DLD1 (cell line): Measurements from ENCODE around the gene CEP112.
"Not testable (repeated sequence)": the region's sequence is repeated elsewhere in the genome, so short reads cannot be mapped to it uniquely, and the experiment has no call there.

Experiments
- in situ Hi-C: cut with HindIII; loops from 2 replicates; pipeline ENCODE4 v1.10.0; 2017; ENCODE audit warnings: low sequenced_read_pairs

CEP112 gene

DNA sequence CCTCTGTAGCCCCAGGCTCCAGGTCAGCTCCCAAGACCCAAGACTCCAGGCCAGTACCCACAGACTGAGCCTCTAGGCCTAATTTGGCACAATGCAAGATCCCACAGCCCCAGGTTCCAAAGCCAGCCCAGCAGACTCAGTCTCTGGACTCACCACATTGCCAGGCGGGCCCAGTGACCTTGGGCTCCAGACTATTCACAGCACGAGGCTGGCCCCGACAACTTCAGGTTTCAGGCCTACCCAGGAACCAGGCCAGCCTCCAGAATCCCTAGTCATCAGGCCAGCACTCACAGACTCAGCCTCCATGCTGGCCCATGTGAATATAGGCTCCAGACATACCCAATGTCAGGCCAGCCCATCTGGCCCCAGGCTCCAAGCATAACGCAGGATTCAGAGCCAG is 103.8 kb downstream of the CEP112 start:
- in situ Hi-C loops: no loop called here

DNA sequence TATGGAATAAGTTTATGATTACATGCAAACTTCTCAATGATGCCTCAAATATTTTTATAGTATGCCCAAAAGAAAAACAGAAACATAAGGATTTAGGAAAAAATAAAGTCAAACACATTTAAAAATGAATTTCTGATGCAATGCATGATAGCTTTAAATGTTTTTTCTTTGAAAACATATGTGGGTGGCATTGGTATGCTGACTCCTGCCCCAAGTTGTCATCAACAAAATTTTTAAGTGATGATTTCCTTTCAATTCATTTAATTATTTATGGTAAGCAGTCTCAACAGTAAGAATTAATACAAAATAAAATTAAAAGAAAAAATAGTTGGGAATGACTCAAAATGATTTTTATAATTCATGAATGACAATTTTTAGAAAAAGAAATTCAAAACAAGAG is 104.9 kb downstream of the CEP112 start:
- in situ Hi-C loops: no loop called here

DNA sequence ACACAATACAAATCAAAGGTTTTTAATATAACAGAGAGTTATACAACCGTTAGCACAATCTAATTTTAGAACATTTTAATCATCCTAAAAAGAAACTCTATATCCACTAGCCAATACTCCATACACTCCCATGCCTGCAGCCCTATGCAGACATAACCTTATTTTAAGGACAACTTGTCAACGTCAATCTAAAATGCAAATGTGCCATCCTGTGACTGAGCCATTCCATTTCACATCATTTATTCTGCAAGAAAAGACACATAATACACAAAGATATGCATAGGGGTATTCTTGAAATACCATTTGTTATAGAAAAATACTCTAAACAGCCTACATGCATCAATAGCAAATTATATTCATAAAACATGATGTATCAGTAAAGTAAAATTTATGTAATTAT is 106.7 kb downstream of the CEP112 start:
- in situ Hi-C loops: no loop called here

DNA sequence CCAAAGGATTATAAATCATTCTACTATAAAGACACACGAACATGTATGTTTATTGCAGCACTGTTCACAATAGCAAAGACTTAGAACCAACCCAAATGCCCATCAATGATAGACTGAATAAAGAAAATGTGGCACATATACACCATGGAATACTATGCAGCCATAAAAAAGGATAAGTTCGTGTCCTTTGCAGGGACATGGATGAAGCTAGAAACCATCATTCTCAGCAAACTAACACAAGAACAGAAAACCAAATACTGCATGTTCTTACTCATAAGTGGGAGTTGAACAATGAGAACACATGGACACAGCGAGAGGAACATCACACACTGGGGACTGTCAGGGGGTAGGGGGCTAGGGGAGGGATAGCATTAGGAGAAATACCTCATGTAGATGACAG is 111.3 kb downstream of the CEP112 start:
- in situ Hi-C loops: not testable (repeated sequence)

DNA sequence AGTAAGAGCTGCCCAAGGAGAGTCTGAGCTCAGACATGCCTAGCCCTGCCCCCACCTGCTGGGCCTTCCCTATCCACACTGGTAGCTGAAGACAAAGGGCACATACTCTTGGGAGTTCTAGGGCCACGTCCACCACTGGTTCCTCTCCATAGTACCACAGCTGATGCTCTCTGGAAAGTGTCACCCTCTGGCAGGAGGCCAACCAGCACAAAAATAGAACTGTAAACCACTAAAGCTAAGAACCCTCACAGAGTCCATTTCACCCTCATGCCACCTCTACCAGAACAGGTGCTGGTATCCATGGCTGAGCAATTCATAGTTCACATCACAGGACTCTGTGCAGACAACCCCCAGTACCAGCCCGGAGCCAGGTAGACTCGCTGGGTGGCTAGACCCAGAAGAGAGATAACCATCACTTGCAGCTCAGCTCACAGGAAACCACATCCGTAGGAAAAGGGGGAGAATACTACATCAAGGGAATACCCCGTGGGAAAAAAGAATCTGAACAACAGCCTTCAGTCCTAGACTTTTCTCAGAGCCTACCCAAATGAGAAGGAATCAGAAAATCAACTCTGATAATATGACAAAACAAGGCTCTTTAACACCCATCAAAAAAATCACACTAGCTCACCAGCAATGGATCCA is 115.3 kb downstream of the CEP112 start:
- in situ Hi-C loops: no loop called here

DNA sequence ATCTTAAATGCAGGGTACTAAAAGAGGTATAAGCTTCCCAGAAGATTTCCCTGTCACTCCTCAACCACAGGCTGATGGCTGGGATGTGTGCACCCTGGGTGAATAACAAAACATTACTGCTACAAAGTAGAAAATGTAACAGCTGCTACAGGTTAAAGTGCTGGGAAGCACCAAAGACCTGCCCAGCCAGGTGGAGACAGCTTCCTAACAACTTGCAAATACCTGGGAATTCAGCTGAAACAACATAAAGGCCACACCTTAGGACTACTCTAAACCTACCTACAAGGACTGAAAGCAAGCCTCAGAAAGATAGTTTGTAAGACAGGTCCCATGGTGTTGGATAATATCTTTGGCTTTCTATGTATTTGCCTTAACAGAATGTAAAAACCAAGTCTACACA is 118.5 kb downstream of the CEP112 start:
- in situ Hi-C loops: no loop called here

DNA sequence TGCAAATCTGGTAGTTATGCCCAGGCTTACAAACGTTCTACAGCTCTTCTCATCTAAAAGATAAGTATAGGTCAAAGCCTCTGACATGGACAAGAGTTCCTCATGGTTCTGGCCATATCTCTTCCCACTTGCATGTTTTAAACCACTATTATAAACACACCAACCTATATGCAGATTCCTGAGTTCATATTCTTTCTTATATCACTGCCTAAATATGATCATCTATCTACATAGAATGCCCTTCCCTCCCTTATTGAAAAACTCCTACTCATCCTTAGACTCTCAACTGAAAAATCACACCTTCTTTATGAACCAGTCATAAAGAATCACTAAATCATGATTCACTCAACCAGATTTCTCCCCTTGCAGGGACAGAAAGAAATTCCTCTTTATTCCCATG is 128.2 kb downstream of the CEP112 start:
- in situ Hi-C loops: no loop called here

DNA sequence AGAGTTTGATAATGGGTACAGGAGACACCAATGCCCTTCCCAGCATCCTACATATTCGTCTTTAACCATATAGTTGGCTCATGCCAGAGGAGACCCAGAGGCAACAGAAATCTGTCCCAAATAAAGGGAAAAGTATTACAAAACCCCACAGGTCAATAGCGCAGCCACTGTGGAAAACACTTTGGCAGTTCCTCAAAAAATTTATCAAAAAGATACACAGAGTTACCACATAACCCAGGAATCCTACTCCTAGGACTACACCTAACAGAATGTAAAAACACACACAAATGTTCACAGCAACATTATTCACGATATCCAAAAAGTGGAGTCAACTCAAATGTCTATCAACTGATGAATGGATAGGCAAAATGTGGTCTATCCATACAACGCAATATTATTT is 135.8 kb downstream of the CEP112 start:
- in situ Hi-C loops: no loop called here

DNA sequence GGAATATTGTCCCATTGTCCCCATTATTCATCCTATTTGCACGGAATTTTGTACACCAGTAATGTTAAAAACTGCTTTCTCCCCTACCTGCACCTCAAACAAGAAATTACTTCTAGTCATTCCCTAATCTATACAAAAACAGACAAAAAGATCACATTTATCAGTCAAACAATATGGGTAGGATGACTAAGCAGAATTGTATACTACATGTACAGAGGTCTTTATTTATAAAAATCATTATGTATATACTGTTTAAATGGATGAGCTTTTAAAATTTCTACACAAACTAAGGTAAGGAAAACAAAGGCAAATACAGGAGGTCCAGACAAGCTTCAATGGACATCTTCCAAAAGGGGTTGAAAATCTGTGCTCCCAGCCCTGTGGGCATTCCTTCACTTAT is 137.7 kb downstream of the CEP112 start:
- in situ Hi-C loops: no loop called here

DNA sequence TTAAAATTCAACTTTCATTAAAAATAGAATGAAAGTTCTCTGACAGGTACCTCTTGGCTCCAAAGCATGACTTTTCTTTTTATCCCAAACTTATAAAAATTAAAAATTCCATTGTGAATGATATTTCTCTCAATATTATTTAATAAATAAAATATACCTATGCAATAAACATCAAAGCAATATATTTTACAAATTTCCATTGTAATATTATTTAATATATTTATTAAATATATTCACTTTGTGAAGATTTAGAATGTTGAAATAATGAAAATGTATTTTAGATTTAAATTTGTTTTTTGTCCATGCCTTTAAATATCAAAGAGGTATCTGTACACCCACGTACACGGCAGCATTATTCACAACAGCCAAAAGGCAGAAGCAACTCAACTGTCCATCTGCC is 147.8 kb downstream of the CEP112 start:
- in situ Hi-C loops: no loop called here

DNA sequence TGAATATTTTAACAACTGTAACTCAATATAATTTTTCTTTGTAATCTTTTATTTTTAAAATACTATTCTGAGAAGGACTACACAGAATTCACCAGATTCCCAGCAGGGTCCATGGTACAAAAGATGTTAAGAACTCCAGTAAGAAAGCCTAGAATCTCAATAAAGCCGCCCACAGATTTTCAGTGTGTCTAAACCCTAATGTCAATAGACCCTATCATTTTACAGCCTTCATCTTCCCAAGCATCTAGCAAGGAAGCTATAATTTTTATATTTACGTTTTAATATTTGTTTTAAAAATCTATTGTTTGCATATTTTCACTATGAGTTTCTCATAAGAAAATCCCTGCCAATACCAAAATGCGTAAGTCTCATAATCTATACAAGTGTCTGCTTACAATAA is 148.5 kb downstream of the CEP112 start:
- in situ Hi-C loops: no loop called here

DNA sequence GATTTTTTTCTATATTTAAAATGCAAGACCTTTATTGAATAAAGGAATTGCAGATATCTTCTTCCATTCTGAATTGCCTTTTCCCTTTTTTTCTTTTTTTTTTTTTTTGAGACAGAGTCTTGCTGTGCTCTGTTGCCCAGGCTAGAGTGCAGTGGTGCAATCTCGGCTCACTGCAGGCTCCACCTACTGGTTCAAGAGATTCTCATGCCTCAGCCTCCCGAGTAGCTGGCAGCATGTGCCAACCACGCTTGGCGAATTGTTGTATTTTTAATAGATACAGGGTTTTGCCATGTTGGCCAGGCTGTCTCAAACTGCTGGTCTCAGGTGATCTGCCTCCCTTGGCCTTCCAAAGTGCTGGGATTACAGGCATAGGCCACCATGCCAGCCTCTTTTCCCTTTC is 151.5 kb downstream of the CEP112 start:
- in situ Hi-C loops: no loop called here

DNA sequence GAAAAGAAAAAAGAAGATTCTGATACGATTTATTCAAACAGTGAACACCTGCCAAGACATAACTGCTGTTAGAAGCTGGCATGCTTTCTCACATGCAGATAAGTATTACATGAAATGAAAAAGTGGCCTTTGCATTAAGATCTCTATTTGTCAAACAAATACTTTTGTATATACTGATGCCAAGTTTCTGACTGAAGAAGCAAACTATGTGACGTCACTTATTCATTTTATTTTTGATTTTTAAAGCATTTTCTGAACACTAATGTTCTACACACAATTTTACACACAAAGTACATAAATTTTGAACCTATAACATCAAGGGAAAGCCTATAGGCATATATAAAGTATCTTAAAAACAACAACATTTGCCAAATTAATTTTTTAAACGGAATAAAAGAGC is 153.8 kb downstream of the CEP112 start:
- in situ Hi-C loops: no loop called here

DNA sequence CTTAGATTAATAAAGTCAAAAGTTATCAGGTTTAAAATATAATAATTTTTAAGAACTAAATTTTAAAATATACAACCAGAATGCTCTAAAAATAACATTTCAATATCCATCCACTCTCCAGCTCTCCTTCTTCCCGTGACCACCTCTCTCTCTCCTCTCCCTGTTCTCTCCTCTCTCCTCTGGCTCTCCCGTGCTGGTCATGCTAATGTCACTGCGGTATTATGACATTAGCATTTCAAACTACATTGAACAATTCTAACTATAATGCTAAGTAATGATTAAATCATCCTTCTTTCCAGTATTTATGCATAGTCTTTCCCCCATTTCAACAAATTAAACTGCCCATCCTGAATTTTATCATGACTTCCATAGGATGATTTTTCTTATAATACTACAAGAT is 154.7 kb downstream of the CEP112 start:
- in situ Hi-C loops: no loop called here

DNA sequence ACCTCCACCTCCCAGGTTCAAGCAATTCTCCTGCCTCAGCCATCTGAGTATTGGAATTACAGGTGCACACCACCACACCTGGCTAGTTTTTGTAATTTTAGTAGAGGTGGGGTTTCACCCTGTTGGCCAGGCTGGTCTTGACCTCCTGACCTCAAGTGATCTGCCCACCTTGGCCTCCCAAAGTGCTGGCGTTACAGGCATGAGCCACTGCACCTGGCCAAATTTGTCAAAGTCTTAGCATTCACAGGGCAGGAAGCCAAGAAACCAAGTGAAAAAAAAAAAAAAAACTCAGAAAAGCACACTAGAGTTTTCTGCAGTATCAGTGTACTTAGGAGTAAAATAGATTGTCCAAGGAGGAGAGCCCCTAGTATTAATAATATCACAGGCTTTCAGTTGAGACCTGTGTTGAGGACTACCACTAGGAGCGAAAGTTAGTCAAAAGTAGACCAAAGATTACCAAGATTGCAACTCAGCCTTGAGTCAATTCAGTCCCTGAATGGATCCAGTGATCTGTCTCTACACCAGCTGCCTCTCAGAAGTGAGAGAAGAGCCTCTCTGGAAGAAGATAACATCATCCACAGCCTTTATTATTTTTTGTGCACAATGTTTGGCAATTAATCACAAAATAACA is 159.7 kb downstream of the CEP112 start:
- in situ Hi-C loops: no loop called here

DNA sequence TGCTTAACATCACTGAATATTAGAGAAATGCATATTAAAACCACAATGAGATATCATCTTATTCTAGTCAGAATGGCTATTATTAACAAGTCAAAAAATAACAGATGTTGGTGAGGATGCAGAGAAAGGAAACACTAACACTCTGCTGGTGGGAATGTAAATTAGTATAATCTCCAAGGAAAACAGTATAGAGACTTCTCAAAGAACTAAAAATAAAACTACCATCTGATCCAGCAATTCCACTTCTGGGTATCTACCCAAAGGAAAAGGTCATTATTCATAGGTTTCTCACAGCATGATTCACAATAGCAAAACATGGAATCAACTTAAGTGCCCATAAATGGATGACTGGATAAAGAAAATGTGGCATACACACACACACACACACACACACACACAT is 166.4 kb downstream of the CEP112 start:
- in situ Hi-C loops: no loop called here

DNA sequence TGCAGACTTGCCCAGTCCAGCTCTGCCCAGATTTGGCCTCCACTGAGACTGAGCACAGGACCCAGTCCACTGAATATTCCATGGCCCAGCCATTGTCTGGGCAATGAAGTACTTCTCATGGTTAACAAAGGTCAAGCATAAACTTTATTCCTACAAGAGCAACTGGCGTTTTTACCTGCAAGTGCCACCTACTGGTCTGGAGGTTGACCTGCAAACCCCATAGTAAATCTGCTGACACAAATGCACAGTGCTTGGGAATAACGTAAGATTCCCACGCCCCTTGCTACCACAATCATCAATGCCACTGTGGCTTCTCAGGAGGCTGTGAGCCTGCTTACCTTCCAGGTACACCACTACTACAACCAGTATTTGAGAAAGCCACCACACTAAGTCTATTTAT is 170.2 kb downstream of the CEP112 start:
- in situ Hi-C loops: no loop called here

DNA sequence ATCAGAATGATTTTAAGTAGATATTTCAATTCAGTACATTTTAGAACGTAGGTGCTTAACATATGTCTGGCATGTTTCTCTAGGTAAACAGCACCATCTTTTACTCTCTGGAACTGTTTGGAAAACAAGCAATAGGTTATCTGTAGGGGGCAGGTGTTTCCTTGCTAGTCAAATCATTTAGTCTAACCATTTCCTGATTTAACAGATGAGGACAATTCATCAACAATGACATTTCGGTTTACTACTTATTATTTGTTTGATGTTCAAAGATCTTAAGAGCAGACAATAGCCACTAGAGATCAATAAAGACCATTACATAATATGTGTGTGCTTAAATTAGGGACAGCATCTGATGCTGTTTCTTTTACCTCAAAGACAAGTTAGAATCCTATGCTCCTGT is 173.1 kb downstream of the CEP112 start:
- in situ Hi-C loops: no loop called here

DNA sequence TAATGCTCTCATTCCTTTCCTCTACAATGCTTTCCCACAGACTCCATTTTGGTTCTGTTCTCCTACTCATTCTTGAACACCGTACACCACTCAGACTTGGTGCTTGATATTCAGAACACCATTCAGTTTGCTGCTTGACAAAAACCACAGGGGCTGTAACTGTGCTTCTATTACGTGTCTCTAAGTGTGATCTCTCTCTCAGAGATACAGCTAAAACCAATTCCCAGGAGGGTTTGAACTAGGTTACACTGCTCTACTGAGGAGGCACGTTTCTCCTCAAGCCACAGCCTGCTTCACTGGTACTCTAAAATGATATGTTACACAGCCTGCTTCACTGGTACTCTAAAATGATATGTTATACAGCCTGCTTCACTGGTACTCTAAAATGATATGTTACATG is 175.7 kb downstream of the CEP112 start:
- in situ Hi-C loops: no loop called here

DNA sequence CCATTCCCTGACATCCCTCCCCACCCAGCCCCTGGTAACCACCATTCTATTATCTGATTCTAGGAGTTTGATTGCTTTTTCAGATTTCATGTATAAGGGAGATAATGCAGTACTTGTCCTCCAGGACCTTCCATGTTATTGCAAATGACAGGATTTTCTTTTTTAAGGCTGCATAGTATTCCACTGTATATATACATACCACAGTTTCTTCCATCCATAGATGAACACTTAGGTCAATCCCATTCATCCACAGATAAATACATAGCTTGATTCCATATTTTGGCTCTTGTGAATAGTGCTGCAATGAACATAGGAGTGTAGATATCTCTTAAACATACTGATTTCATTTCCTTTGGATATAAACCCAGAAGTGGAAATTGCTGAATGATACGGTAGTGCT is 183.3 kb downstream of the CEP112 start:
- in situ Hi-C loops: no loop called here

DNA sequence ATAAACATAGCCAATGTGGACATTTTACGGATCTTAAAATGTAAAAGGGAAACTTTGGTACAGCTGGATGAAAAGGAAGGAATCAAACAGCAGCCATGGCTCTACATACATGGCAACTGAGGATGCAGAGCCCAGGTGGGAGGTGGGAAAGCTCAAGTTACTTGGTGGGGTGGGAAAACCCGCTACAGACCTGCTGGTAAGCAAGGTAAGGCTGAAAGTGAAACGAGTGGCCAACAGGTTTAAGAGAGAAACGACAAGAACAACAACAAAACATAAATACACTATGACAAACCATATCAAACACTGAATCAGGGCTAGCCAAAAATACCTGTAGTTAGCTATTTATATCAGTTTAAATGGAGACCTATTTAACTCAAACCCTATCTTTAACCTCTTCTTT is 185.3 kb downstream of the CEP112 start:
- in situ Hi-C loops: no loop called here

DNA sequence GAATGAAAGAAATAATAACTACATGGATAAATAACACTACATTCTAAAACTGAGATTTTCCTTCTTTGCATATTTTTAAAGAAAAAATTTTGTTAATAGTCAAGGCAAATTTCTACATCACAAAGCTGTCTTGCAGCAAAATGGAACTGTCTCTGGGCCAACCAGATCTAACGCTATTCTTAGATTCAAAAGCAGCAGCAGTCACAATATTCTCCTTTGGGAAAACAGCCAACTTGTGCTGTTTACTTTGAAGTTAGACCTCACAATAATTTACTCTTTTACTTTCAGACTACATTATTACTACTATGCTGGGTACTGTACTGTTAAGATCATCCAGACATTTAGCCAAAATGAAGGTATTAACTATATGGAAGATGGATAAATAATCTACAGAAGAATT is 189.1 kb downstream of the CEP112 start:
- in situ Hi-C loops: no loop called here

DNA sequence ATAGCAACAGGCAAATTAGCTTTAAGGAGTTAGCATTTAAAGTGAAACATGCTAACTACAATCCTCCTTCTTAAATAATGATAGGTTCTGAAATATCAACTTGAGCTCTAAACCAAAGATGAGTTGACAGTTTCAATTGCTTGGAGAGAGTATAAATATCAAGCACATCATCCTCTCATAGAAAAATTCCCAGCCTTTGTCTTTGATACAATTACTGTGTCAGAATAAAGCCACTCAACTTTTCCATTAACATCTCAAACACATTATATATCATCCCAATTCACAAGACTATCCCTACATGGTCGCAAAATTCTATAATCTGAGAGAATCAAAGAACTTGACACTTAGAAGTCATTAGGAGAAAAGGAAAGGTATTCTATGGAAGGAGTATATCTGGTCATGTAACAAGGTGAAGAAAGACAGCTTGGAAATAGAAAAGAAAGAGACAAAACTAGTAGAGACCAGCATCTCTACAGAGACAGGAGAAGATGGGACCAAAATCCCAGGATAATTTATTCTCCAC is 189.8 kb downstream of the CEP112 start:
- in situ Hi-C loops: no loop called here
